Stimulated activated CD4-positive, alpha-beta T cell treated with anti-CD3 and anti-CD28 coated beads, Interleukin-12 subunit alpha, Interleukin-12 subunit beta, amount 100 ng/mL, for 4 hours (primary cell): ENCODE results near the gene EEF1G.

ENCODE experiments used
- DNase-seq: peaks from one replicate; pipeline ENCODE4 v3.0.0-alpha.2; 2020

EEF1G gene

DNA sequence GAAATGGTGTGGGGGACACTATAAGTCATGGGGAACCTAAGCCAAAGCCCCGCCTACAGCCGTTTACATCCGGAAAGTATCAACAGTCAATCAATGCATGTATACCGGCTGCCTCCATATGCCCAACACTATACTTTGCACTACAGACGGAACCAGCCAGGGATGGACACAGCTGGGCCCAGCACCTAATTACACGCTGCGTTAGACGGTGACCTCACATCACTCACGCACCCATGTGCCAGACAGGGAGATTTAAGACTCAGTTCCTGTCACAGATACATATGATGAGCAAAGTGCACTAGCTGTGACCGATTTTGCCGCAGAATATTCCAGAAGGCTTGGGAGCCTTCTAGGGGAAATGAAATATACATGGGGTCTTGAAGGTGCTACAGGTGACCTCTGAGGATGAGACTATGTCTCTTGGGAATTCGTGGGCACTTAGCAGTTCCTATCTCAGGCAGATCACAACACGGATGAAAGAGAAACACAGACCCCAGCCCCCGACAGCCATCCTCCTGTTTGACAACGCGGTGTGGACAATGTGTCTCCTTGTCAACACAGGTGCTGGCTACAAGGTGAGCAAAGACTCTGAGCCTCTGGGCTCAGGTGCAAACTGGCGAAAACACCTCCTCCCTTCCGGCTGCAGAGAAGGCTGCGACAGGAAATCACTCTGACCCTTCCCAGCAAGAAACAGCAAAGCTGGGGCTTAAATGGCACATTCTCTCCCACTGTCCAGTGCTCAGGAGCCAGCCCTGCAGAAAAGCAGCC, 35.0 kb downstream of the EEF1G start:
- no peak for DNase-seq

DNA sequence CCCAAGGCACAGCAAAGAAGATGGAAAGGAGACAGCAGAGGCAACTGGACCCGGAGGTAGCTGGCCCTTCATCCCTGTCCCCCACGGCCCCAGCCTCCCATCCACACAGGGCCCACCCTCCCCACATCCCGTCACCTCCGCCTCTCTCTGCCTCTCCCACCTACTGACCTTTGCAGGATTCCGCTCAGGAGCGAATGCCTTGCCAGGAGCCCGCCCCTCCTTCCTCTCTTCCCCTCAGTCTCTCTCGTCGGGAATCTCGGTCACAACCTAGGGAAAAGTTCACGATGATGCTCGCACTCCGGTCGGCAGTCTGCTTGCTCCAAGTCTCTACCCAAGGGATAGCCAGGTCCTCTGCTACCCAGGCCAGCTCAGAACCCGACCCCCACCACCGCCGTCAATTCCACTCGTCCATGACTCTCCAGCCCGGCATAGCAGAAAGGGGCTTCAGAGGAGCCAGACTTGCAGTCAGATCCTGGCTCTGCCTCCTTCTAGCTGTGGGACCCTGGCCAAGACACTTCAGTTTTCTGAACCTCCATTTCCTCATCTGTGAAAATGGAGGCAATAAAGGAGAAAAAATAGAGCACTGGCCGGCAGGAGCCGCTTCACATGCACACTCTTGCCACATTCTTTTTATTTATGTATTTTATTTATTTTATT, 37.3 kb downstream of the EEF1G start:
- DNase-seq: no peak

DNA sequence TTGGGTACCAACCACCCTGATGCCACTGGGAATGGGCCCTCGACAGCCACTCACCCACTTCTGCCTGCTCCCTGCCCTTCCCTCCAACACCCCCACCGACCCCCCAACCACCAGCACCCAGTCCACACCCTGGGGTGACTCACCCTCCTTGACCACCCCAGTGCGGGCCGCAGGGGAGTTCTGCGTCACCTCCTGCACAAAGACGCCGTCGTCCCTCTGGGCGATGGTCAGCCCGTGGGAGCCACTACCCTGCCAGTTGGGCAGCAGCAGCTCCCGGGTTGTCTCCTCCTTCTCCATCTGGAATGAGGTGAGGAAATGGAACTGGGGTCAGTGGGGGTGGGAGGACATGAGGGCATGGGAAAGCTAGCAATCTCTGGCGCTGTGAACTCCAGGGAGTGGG, 37.9 kb downstream of the EEF1G start:
- DNase-seq: no peak

DNA sequence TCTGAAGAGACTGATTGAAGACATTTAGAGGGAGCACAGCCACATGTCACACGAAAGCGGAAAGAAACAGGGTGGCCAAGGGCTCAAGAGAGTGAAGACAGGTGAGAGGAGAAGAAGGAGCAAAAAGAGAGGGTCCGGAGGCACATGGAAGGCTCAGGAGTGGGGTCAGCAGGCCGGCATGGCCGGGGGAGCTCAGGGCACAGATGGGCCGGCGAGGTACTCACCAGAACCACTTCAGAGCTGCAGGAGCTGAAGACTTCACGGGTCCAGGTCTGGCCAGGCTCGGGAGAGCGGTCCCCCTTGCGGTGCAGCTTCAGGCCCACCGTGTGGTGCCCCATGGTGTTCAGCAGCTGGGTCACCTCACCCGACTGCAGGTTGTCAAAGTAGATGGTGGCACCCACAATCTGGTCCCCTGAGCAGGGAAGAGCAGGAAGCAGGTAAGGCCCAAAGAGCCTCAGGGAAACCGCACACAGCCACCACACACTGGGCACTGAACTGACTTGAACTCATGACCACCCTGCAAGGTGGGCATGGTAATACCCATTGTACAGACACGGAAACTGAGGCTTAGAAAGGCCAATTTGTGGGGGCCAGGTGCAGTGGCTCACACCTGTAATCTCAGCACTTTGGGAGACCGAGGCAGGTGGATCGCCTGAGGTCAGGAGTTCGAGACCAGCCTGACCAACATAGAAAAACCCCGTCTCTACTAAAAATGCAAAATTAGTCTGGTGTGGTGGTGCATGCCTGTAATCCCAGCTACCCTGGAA, 38.7 kb downstream of the EEF1G start:
- DNase-seq: no peak

DNA sequence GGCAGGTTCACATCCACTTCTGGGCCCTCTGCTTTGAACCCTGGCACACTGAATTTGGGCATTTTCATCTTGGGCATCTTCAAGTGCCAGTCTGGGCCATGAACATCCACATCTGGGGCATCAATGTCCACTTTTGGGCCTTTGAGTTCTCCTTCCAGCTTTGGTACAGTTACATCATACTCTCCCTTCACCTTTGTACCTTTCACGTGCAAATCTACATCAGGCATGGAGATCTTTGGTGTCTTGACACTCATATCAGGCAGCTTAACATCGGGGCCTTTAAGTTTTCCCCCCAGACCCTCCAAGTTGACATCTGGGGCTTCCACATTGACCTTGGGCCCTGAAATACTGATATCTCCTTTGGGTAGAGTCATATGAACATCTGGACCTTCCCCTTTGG, 41.6 kb downstream of the EEF1G start:
- no peak for DNase-seq

DNA sequence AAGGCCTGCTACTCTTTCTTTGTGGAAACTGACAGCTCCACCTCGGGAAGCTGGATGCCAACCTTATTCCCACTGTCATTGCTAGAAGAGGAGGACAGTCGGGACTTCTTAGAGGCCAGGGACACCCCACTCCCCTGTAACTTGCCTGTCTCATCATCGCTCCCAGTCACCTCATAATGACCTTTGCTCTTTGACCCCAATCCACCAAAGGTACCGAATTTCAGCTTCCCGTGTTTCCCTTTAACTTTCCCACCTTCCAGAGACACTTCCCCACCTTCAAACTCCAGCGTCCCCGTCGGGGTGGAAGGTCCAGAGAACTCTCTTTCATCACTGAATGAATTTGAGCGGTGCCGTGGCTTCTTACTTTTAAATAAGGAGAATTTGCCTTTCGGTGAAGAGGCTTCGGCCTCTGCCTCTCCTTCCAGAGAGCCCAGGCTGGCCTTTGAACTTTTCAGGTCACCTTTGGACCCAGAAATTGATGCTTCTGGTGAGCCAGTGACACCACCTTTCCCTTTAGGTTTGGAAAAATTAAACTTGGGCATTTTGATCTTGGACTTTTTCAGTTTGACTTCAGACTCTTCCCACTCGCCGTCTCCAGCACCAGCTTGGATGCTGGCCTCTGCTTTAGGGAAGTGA, 56.8 kb downstream of the EEF1G start:
- no peak for DNase-seq

DNA sequence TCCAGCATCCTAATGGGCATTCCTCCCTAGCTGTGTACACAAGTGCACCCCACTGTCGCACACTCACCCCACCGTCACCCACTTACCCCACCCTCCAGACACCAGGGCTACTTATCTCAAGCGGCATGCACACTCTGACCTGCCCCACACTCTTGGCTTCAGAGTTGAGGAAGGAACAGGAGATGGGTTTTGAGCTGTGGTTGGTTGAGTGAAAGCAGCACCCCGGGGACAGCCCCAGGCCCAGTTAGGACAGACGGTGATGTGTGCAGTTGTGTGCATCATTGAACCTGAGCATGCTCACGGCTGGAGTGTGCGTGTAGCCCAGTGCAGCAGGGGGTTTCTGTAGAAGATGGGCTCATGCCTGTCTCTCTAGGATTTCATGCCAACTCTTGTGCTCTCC, 59.5 kb downstream of the EEF1G start:
- no peak for DNase-seq

DNA sequence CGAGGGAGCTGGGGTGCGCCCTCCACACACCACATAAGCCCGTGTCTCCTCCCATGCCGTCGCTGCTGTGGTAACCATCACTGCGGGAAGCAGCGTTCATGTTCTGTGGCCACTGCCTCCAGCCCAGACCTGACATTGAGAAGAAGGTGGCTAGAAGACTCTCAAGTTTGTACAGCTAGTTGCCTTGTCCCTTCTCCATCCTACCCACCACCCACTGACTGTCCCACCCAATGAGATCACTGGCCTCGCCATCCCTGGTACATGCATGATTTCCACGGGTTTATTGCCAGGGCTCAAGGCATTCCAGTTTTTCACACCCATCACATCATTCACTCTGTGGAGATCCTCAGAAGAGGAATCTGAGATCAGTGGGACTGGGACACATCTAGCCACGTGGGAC, 60.1 kb downstream of the EEF1G start:
- no peak for DNase-seq

DNA sequence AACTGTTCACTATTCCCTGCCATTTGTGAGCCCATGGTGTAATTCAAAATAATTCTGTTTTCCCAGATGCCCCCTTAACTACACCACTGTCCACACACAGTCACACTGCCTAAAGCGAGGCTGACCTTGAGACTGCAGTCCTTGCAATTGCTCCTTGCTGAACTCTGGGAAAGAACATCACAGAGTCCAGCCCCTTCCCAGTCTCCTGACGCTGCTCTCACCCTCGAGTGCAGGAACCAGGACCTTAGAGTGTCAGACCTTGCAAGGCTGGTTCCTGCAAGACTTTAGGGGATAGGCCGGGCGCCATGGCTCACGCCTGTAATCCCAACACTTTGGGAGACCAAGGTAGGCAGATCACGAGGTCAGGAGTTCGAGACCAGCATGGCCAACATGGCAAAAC, 60.7 kb downstream of the EEF1G start:
- no peak for DNase-seq
